HFFc6 (cell line): ENCODE results near the gene PYY. TPM values are rescaled to one million over a fixed set of nuclear protein-coding genes. Genes with fewer than 3 reads are reported as not detected.
"Not testable (repeated sequence)": the region's sequence is repeated elsewhere in the genome, so short reads cannot be mapped to it uniquely, and the experiment has no call there.

Source experiments
- DNase-seq: peaks from one replicate; pipeline ENCODE4 v3.0.0-alpha.2; 2018
- H3K27ac Mint-ChIP-seq: 2 replicates; pipeline ENCODE4 v1.8.0; 2020; ENCODE audit warnings: mild to moderate bottlenecking, mixed read lengths
- H3K27me3 Mint-ChIP-seq: 2 replicates; pipeline ENCODE4 v1.8.0; 2021; ENCODE audit warnings: mild to moderate bottlenecking, moderate library complexity, mixed read lengths; ENCODE audit not compliant: insufficient read depth
- H3K36me3 Mint-ChIP-seq: 2 replicates; pipeline ENCODE4 v1.8.0; 2021; ENCODE audit warnings: low read depth, mixed read lengths
- H3K4me1 Mint-ChIP-seq: 2 replicates; pipeline ENCODE4 v1.8.0; 2020; ENCODE audit warnings: low read depth, mixed read lengths
- H3K4me3 Mint-ChIP-seq: 2 replicates; pipeline ENCODE4 v1.8.0; 2020; ENCODE audit warnings: mild to moderate bottlenecking, moderate library complexity, mixed read lengths
- H3K9me3 Mint-ChIP-seq: 2 replicates; pipeline ENCODE4 v1.8.0; 2020; ENCODE audit warnings: mild to moderate bottlenecking, mixed read lengths
- CTCF ChIP-seq: fragments of 200-600 bp; sonication (generic); IDR thresholded peaks from 2 replicates; pipeline ENCODE4 v1.5.0; 2021; ENCODE audit warnings: antibody characterized with exemption, mild to moderate bottlenecking
- total RNA-seq, 6 experiments: library from RNA; stranded (reverse); fragmentation: NEBNext Ultra II Directional; extraction: Animal tissue kit (Norgen Biotek cat#: 25700); gene quantifications; 2 replicates in 1 of 6; 3 replicates in 5 of 6; pipeline ENCODE4 v1.2.3, GENCODE V29; 2021

Gene PYY
- total RNA-seq, 6 experiments from 2014 or later = 0.43 TPM; not detected in 5

GRCh38 chr17:43967251-43967875 is 13.6 kb upstream of the PYY start:
- peak; percentile 12 for DNase-seq
- H3K27me3 Mint-ChIP-seq = peaks cover 36% of the 10 kb centered on the region
- no peak for TF ChIP-seq CTCF
- H3K27ac Mint-ChIP-seq = no peak overlapping the region
- peaks cover 19% of the 10 kb centered on the region for H3K4me1 Mint-ChIP-seq
- H3K36me3 Mint-ChIP-seq = no peaks in the 10 kb centered on the region
- no peaks in the 10 kb centered on the region for H3K9me3 Mint-ChIP-seq
- H3K4me3 Mint-ChIP-seq = peak overlapping the region; percentile 78

- H3K27me3 Mint-ChIP-seq = peaks cover 37% of the 10 kb centered on the region
- H3K4me3 Mint-ChIP-seq = no peak overlapping the region
- no peaks in the 10 kb centered on the region for H3K9me3 Mint-ChIP-seq
- DNase-seq = no peak
- no peak overlapping the region for H3K27ac Mint-ChIP-seq
- H3K4me1 Mint-ChIP-seq = peaks cover 19% of the 10 kb centered on the region
- H3K36me3 Mint-ChIP-seq = no peaks in the 10 kb centered on the region
- no peak for TF ChIP-seq CTCF
Observed at GRCh38 chr17:43966276-43966675, 12.5 kb upstream of the PYY start.

- Mint-ChIP-seq H3K4me1 (peaks cover 15% of the 10 kb centered on the region), H3K27ac (no peak overlapping the region), H3K9me3 (no peaks in the 10 kb centered on the region), H3K4me3 (no peak overlapping the region), H3K36me3 (no peaks in the 10 kb centered on the region), H3K27me3 (peaks cover 16% of the 10 kb centered on the region)
- DNase-seq = no peak
- TF ChIP-seq CTCF = no peak
Observed at GRCh38 chr17:43962479-43962878, 8.7 kb upstream of the PYY start.

- Mint-ChIP-seq H3K4me1 (peaks cover 10% of the 10 kb centered on the region), H3K4me3 (no peak overlapping the region), H3K36me3 (no peaks in the 10 kb centered on the region), H3K27me3 (peaks cover 16% of the 10 kb centered on the region), H3K27ac (no peak overlapping the region), H3K9me3 (no peaks in the 10 kb centered on the region)
- no peak for DNase-seq
- no peak for TF ChIP-seq CTCF
Observed at GRCh38 chr17:43961954-43962353, 8.2 kb upstream of the PYY start.

GRCh38 chr17:43961292-43961691 is 7.6 kb upstream of the PYY start:
- not testable (repeated sequence) for H3K36me3 Mint-ChIP-seq, H3K4me1 Mint-ChIP-seq, H3K9me3 Mint-ChIP-seq, DNase-seq, H3K4me3 Mint-ChIP-seq, H3K27ac Mint-ChIP-seq
- H3K27me3 Mint-ChIP-seq = peaks cover 16% of the 10 kb centered on the region

DNA sequence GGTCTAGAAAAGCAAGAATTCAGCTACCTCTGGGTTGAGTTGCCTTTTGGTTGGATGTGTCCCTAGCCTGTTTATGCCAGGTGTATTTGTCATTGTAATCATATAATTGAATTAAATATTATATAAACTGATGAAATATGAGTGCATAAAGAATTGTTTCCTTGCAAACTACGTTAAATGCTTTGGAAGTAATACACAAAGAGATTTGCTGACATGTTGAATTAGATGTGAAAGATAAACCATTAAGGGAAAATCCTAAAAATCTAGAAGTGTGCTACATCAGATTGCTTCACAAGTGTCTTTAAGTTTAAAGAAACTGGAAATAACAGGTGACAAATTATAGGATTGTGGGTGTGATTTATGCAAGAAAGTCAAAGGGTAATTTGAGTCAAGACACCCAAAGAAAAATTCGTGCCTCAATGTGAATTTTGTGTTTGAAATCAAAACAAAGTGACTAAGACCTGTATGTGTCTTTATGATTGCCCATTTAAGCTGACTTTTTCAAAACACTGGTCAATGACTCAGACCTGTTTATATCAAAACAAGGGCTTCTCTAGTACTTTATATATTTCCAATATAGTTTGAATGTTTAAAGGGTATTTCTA is 5.1 kb upstream of the PYY start:
- Mint-ChIP-seq H3K36me3 (no peaks in the 10 kb centered on the region), H3K9me3 (no peaks in the 10 kb centered on the region), H3K4me3 (no peak overlapping the region), H3K4me1 (peaks cover 5% of the 10 kb centered on the region; the same call in 1 of the 2 replicates), H3K27me3 (peaks cover 27% of the 10 kb centered on the region), H3K27ac (no peak overlapping the region)
- TF ChIP-seq CTCF = no peak
- peak; percentile 32 for DNase-seq
